Right lobe of liver (tissue), 6 donors: Measurements from ENCODE around the gene GSC. TPM values are rescaled to one million over a fixed set of nuclear protein-coding genes. Genes with fewer than 3 reads are reported as not detected.

ENCODE experiments used
- ATAC-seq, 4 donors: fragments of 200-7000 bp; cut with Tn5 transposase; one replicate each; pipeline ENCODE4 v1.9.1; 2020; ENCODE audit warnings: mild to moderate bottlenecking in 4 of 4, moderate library complexity in 4 of 4
- DNase-seq, 3 donors: peaks; one replicate each; pipeline ENCODE4 v3.0.0-alpha.2; 2020
- H3K27ac ChIP-seq, 3 donors: fragments of 200-600 bp; one replicate each; pipeline ENCODE4 v1.8.0; 2022
- H3K27me3 ChIP-seq, 2 donors: fragments of 200-600 bp; one replicate each; pipeline ENCODE4 v1.8.0; 2022
- H3K36me3 ChIP-seq, 4 donors: fragments of 200-600 bp; sonication (generic) in 1 of 4; one replicate each; pipeline versions ENCODE4 v1.5.1 to v1.8.0; 2017 to 2022; ENCODE audit warnings: control low read depth in 1 of 4
- H3K4me1 ChIP-seq, 4 donors: fragments of 200-600 bp; sonication (generic) in 1 of 4; one replicate each; pipeline versions ENCODE4 v1.5.1 to v1.8.0; 2017 to 2022; ENCODE audit warnings: control low read depth in 1 of 4
- H3K4me3 ChIP-seq, 3 donors: fragments of 200-600 bp; one replicate each; pipeline ENCODE4 v1.8.0; 2022
- H3K9me3 ChIP-seq, 4 donors: fragments of 200-600 bp; sonication (generic) in 1 of 4; one replicate each; pipeline versions ENCODE4 v1.5.1 to v1.8.0; 2017 to 2022; ENCODE audit warnings: control low read depth in 1 of 4
- CTCF ChIP-seq, 4 donors: fragments of 200-600 bp in 3 of 4; fragments of 450-650 bp in 1 of 4; IDR thresholded peaks; one replicate each; pipeline versions ENCODE4 v1.5.1 to v1.8.0; 2016 to 2022; ENCODE audit warnings: antibody characterized with exemption in 4 of 4, mild to moderate bottlenecking in 2 of 4
- POLR2A ChIP-seq: fragments of 450-650 bp; IDR thresholded peaks from one replicate; pipeline ENCODE4 v1.6.1; 2017; ENCODE audit warnings: antibody characterized with exemption, mild to moderate bottlenecking
- WGBS: methylation state at CpG from one replicate; pipeline ENCODE4 v1.1.6; 2018; ENCODE audit warnings: low coverage, low lambda C conversion rate; ENCODE audit not compliant: insufficient coverage; ENCODE audit errors: missing lambda C conversion rate; 5-methylcytosine and 5-hydroxymethylcytosine counted together
- intact Hi-C, 2 donors: fragments of 100-400 bp; cut with DNase I; formaldehyde crosslinking; loops; one replicate each; pipeline versions ENCODE4 v1.11.2 to v1.14.1; 2022
- total RNA-seq, 6 experiments: library from RNA; depleted of rRNA in 2 of 6; stranded (reverse); fragments of >200 nt in 2 of 6; fragmentation: NEBNext Ultra II Directional in 3 of 6; extraction: Animal tissue kit (Norgen Biotek cat#: 25700) in 3 of 6; gene quantifications; one replicate each; pipeline versions ENCODE4 v1.1.0 to v1.2.4, GENCODE V29; 2016 to 2023
- donor health status: DM: no; HTN: yes; CAD: no.
- donor health status: DM: no; HTN: no; CAD: no.
- donor health status: DM: no; HTN: no; CAD: no.
- donor health status: DM: no; HTN: yes; CAD: no.
- donor health status: DM: no; HTN: yes; CAD: no.

GSC gene
- total RNA-seq, 6 experiments from 2014 or later, result not detected

GRCh38 chr14:94779713-94780112, 9.8 kb upstream of the GSC start:
- no peak overlapping the region for H3K4me3 ChIP-seq
- H3K27me3 ChIP-seq, result peaks cover 5 to 11% of the 10 kb centered on the region in 2 donors
- no peak overlapping the region for H3K27ac ChIP-seq
- 77% methylated on average over 3 of the region's 5 CpGs for WGBS
- no peaks in the 10 kb centered on the region for H3K9me3 ChIP-seq
- intact Hi-C loops, result no loop called here
- DNase-seq (no peak), ATAC-seq (peak in 1 of 4 donors; percentile 21)
- no peaks in the 10 kb centered on the region for H3K36me3 ChIP-seq
- TF ChIP-seq CTCF (IDR thresholded peaks at IDR 0.05) (no peak), POLR2A (no peak)
- no peaks in the 10 kb centered on the region for H3K4me1 ChIP-seq

DNA sequence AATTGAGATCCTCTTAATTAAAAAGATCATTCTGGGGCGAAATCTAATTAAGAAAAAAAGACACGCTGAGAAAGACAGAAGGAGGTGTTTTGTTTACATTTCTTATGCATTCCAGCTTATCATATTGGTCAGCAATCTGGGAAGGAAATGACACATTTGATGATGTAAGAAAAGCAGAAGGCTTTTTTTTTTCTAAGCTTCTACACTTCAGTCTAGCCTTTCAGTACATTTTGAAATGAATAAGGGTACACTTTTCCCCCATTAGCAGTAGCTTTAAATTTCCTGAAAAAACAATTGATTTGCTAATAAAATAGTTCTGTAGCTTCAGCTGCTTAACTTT, 5.9 kb upstream of the GSC start:
- Histone ChIP-seq H3K27ac (no peak overlapping the region), H3K27me3 (peaks cover 22 to 25% of the 10 kb centered on the region in 2 donors), H3K9me3 (no peaks in the 10 kb centered on the region), H3K36me3 (no peaks in the 10 kb centered on the region), H3K4me3 (no peak overlapping the region), H3K4me1 (no peaks in the 10 kb centered on the region)
- 8% methylated on average over 2 of the region's 2 CpGs for WGBS
- no peak for DNase-seq
- ATAC-seq, result no peak
- intact Hi-C loops, result no loop called here
- TF ChIP-seq CTCF (IDR thresholded peaks at IDR 0.05) (no peak), POLR2A (no peak)

GRCh38 chr14:94775091-94775870, 5.4 kb upstream of the GSC start:
- H3K4me3 ChIP-seq, result no peak overlapping the region
- no peaks in the 10 kb centered on the region for H3K36me3 ChIP-seq
- H3K27me3 ChIP-seq, result peaks cover 22 to 31% of the 10 kb centered on the region in 2 donors
- H3K9me3 ChIP-seq, result no peaks in the 10 kb centered on the region
- peaks cover 0 to 4% (median 0%) of the 10 kb centered on the region in 4 donors for H3K4me1 ChIP-seq
- H3K27ac ChIP-seq, result no peak overlapping the region
- ATAC-seq (no peak), DNase-seq (no peak)
- intact Hi-C loops, result no loop called here
- no peak for TF ChIP-seq CTCF (IDR thresholded peaks at IDR 0.05)
- no peak for TF ChIP-seq POLR2A
- WGBS, result 4% methylated on average over 17 of the region's 20 CpGs

DNA sequence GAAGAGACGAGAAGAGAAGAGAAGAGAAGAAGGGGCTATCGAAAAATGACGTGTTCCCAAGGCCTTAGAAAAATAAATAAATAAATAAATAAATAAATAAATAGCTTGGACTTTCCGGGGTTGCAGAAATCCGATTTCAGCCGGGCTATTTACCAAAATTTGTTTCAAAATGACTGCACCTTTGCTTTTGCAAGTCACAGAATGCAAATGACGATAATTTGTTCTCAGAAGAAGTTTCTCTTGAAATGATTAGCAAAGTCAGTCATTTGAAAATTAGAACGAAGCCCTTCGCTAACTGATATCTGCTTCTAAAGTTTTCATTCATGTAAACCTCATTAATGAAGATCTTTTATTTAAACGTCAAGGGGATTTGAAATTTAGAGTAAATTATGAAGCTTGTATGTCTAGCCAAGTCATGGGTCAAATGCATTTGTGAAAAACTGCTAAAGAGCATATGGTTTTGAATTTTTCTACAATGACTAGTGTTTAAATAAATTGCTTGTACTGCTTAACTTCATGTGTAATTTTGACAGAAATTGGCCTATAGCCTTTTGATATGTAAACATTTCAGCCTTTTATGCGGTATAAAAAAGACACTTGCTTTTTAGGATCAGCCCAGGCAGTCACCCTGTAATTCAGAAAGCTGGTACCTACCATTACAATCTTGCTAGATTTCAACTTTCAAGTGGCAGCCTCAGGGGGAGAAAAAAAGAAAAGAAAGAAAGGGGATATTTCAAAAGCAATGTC, 4.6 kb upstream of the GSC start:
- 8% methylated on average over 11 of the region's 11 CpGs for WGBS
- no peak for DNase-seq

More for the DNA sequence above, 4.6 kb upstream of the GSC start:
- Histone ChIP-seq H3K36me3 (no peaks in the 10 kb centered on the region), H3K9me3 (no peaks in the 10 kb centered on the region), H3K4me1 (peaks cover 0 to 12% (median 0%) of the 10 kb centered on the region in 4 donors), H3K4me3 (no peak overlapping the region), H3K27me3 (peaks cover 22 to 36% of the 10 kb centered on the region in 2 donors), H3K27ac (no peak overlapping the region)
- TF ChIP-seq POLR2A, result no peak
- no peak for ATAC-seq
- intact Hi-C loops, result no loop called here
